HG02885 (cell line): Measurements from ENCODE around the gene RHOXF2.
"Not testable (repeated sequence)": the region's sequence is repeated elsewhere in the genome, so short reads cannot be mapped to it uniquely, and the experiment has no call there.

Experiments
- ATAC-seq: cut with Tn5 transposase; IDR thresholded peaks from one replicate; pipeline ENCODE4 v1.9.1; 2021; ENCODE audit warnings: mild to moderate bottlenecking; ENCODE audit not compliant: unreplicated experiment, poor library complexity

RHOXF2 gene

GRCh38 chrX:120196626-120197283 lies 38.3 kb downstream of the RHOXF2 start:
- not testable (repeated sequence) for ATAC-seq

GRCh38 chrX:120200851-120201250 lies 42.4 kb downstream of the RHOXF2 start:
- no peak for ATAC-seq

DNA sequence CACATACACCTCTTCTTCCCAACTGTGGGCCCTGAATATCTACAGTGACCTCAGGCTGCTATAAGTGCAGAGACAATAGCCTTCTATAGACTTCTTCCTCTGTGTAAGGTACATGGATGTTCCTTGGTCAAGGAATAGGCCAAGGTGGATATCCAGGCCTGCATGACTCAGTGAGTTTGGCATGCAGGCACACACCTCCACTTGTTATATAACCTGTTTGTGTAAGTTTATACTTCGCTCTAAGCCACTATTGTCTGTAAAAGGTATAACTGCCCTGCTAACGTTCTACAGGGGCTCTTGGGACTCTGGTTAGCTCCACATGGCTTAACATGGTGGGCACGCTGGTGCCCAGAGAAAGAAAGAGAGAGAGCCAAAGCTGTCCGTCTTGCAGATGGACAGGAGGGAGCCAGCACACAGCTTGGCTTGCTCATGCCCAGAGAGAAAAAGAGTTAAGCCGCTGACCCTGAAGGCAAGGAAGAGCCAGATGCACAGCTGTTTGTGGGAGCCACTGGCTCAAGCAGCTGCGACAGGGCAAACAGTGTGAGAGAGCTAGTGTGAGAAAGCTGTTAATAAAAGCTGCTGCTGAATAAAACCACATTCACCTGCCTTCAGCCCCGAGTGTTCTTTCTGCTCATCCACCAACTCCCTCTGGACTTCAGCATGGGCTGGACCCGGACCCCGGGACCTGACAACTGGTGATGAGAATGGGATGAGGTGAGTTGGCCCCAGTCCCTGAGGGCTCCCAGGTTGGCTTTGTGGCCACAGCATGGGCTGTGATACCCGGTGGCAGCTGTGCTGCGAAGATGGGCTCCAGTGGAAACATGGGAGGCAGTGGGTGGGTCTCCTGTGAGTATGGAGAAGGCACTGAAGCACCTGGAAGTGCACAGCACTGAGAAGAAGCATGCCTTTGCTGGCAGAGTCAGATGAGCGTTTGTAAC lies 47.7 kb downstream of the RHOXF2 start:
- no peak for ATAC-seq

DNA sequence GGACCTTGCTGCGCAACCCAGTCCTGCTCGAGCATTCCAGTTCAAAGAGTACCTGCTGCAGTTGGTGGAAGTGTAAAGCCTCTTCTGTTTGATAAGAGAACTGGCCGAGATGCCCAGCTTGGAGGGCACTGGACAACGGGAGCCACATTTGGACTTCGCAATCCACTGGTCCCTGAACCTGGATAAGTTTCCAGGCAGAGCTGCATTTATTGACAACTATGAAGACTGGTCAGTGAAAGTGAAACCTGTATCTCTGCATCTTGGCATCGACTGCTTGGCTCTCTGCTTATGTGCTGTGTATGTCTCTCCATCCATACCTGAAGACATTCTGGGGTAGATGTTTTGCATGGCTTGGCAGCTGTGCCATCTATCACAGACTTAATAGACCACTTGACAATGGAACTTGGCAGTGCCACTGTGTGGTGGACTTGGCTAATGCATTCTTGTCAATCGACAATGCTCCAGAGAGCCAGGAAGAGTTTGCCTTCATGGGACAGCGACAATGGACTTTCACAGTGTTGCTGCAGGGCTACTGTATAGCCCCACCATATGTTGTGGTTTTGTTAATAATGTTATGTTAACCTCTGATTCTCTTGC lies 48.7 kb downstream of the RHOXF2 start:
- ATAC-seq: no peak

DNA sequence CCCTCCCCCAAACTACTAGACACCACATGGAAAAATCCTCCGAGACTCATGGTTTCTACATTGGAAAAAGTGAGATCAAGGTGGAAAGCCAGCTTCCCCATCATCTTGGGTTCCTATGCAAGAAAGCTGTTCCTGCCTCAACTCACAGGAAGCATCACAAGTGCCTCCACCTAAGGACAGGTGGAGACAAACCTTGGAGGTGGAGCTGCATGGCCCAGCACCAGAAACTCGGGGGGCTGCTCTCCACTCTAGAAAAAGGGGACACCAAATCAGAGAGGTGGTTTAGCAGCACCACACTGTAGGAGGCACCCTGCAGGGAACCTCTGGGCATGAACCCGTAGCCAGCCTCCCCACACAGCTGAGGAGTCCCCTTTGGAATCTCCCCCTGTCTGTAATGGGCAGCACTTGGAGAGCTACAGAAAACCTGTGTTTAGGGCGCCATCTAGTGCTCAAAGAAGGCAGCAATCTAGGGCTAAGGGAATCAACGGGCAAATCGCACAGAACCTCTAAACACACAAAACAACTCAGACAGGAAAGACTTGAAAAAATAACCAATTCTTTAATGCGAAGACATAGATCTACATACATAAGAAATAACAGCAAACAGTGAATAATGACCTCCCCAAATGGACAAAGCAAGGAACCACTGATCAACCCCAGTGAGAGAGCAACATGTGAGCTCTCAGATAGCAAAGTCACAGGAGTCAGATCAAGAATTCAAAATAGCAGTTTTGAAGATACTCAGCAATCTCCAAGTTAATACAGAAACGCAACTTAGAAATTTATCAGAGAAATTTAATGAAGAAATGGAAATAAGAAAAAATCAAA lies 55.2 kb downstream of the RHOXF2 start:
- peak; percentile 84 for ATAC-seq
